Kidney (tissue), 14 donors: Measurements from ENCODE around the gene KASH5. TPM values are rescaled to one million over a fixed set of nuclear protein-coding genes. Genes with fewer than 3 reads are reported as not detected.
"Not testable (repeated sequence)": the region's sequence is repeated elsewhere in the genome, so short reads cannot be mapped to it uniquely, and the experiment has no call there.

Experiments
- DNase-seq, 5 donors: peaks; one replicate each; pipeline ENCODE4 v3.0.0-alpha.2; 2013 to 2020
- FAIRE-seq: peaks from 2 replicates; lab custom pipeline; 2012; peaks lifted over from hg19 to GRCh38; lab: Jason Lieb, UNC
- H3K27ac ChIP-seq, 2 donors: one replicate each; pipeline ENCODE4 v1.7.0; 2013; ENCODE audit warnings: low read depth in 2 of 2, low read length in 2 of 2, inconsistent platforms in 1 of 2
- H3K27me3 ChIP-seq: one replicate; pipeline ENCODE4 v1.7.1; 2013; ENCODE audit warnings: low read length, inconsistent platforms; ENCODE audit not compliant: control insufficient read depth, insufficient read depth
- H3K36me3 ChIP-seq, 3 donors: one replicate each; pipeline versions ENCODE4 v1.7.0 to v1.7.1; 2013; ENCODE audit warnings: low read length in 3 of 3, control low read depth in 1 of 3, inconsistent platforms in 1 of 3; ENCODE audit not compliant: insufficient read depth in 3 of 3, control insufficient read depth in 2 of 3
- H3K4me1 ChIP-seq, 3 donors: one replicate each; pipeline versions ENCODE4 v1.7.0 to v1.7.1; 2013; ENCODE audit warnings: low read length in 3 of 3, inconsistent platforms in 1 of 3, low read depth in 1 of 3; ENCODE audit not compliant: control insufficient read depth in 2 of 3, insufficient read depth in 2 of 3
- H3K4me3 ChIP-seq, 3 donors: one replicate each; pipeline versions ENCODE4 v1.7.0 to v1.8.1; 2013; ENCODE audit warnings: low read length in 3 of 3, control low read depth in 1 of 3, inconsistent platforms in 1 of 3
- H3K9ac ChIP-seq, 3 donors: one replicate each; pipeline versions ENCODE4 v1.7.0 to v1.7.1; 2013; ENCODE audit warnings: low read length in 3 of 3, control low read depth in 1 of 3, inconsistent platforms in 1 of 3
- H3K9me3 ChIP-seq, 3 donors: one replicate each; pipeline versions ENCODE4 v1.7.0 to v1.7.1; 2013; ENCODE audit warnings: low read length in 3 of 3, control low read depth in 1 of 3, inconsistent platforms in 1 of 3; ENCODE audit not compliant: control insufficient read depth in 2 of 3, insufficient read depth in 1 of 3
- CTCF ChIP-seq: IDR thresholded peaks from 3 replicates; pipeline ENCODE4 v1.5.1; 2012; ENCODE audit warnings: mild to moderate bottlenecking, moderate library complexity, borderline replicate concordance; ENCODE audit not compliant: insufficient read depth; ENCODE audit errors: extremely low read depth
- intact Hi-C: fragments of 100-400 bp; cut with DNase I; formaldehyde crosslinking; loops from one replicate; pipeline ENCODE4 v1.11.1; 2022
- polyA plus RNA-seq: library from polyadenylated mRNA; stranded (reverse); fragments of 350-450 nt; fragmentation: Illumina TruSeq; extraction: RNeasy Lipid Tissue Mini Kit (QIAGEN cat#74804); gene quantifications from one replicate; pipeline ENCODE4 v1.2.3, GENCODE V29; 2014; ENCODE audit warnings: low read depth, low replicate concordance; ENCODE audit not compliant: insufficient read depth
- total RNA-seq: library from RNA; stranded (reverse); fragmentation: NEBNext Ultra II Directional; extraction: Animal tissue kit (Norgen Biotek cat#: 25700); gene quantifications from one replicate; pipeline ENCODE4 v1.2.1, GENCODE V29; 2021
- donor health status: control.
- donor health status: control.
- donor health status: control.
- donor health status: control.
- donor health status: control.
- donor health status: DM: yes; HTN: yes; CAD: no.
- donor health status: Normal renal cell carcinoma (clear cell type).

The KASH5 gene
- total and polyA plus RNA-seq, 2 donors from 2014 or later, result not detected

DNA sequence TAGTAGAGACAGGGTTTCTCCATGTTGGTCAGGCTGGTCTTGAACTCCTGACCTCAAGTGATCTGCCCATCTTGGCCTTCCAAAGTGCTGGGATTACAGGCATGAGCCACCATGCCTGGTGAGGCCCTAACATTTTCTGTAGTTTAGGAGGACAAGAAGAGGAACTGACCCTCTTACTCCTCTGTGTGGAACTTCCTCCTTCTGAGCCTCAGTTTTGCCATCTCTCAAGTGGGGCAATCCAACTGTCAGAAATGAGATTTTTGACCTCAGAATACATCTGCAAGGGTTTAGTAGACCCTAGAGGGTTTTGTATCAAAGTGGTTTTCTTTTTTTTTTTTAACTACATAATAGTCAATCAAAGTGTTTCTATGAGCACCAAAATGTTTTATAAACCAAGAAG, 21.9 kb upstream of the KASH5 start:
- Histone ChIP-seq H3K9me3 (peaks cover 0 to 8% (median 0%) of the 10 kb centered on the region in 3 donors), H3K4me1 (peaks cover 0 to 5% (median 0%) of the 10 kb centered on the region in 3 donors), H3K27me3 (no peaks in the 10 kb centered on the region), H3K36me3 (no peaks in the 10 kb centered on the region), H3K4me3 (no peak overlapping the region), H3K9ac (no peak overlapping the region), H3K27ac (no peak overlapping the region)
- no peak for TF ChIP-seq CTCF
- intact Hi-C loops, result no loop called here
- DNase-seq (no peak), FAIRE-seq (no peak)

DNA sequence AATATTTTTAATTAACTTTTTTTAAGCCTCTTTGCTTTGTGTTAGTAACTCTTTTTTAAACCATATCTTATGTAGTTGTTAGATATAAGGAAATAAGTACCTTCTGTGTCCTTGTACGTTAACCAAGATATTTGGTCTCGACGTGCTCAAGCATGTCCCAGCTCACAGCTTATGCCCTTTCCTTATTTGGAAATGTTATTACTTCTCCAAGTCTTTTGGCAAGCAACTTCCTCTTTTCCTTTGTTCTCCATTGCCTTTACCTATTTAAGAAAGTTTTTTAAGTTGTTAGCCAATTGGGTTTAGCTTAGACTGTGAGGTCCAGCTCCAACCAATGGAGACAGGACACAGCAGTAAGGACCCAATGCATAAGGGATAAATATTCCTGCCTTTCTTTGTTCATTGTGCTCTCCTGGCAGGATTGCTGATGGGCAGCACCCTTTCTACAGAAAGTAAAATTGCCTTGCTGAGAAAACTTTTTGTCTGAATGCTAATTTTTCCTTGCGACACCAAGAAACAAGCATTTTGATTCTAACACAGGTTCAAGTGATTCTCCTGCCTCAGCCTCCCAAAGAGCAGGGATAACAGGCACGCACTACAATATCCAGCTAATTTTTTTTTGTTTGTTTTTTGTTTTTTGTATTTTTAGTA, 19.2 kb upstream of the KASH5 start:
- Histone ChIP-seq H3K9me3 (peaks cover 0 to 8% (median 0%) of the 10 kb centered on the region in 3 donors), H3K4me3 (no peak overlapping the region), H3K9ac (no peak overlapping the region), H3K36me3 (no peaks in the 10 kb centered on the region), H3K4me1 (no peaks in the 10 kb centered on the region), H3K27me3 (no peaks in the 10 kb centered on the region), H3K27ac (no peak overlapping the region)
- DNase-seq (no peak), FAIRE-seq (no peak)
- TF ChIP-seq CTCF, result no peak
- intact Hi-C loops, result no loop called here

- no peaks in the 10 kb centered on the region for H3K36me3 ChIP-seq
- H3K27me3 ChIP-seq, result no peaks in the 10 kb centered on the region
- no peak for TF ChIP-seq CTCF
- DNase-seq (no peak), FAIRE-seq (no peak)
- H3K27ac ChIP-seq, result no peak overlapping the region
- intact Hi-C loops, result no loop called here
- H3K9ac ChIP-seq, result no peak overlapping the region
- peaks cover 0 to 8% (median 0%) of the 10 kb centered on the region in 3 donors for H3K9me3 ChIP-seq
- no peak overlapping the region for H3K4me3 ChIP-seq
- no peaks in the 10 kb centered on the region for H3K4me1 ChIP-seq
Observed at GRCh38 chr19:49371184-49371583, 16.9 kb upstream of the KASH5 start.

DNA sequence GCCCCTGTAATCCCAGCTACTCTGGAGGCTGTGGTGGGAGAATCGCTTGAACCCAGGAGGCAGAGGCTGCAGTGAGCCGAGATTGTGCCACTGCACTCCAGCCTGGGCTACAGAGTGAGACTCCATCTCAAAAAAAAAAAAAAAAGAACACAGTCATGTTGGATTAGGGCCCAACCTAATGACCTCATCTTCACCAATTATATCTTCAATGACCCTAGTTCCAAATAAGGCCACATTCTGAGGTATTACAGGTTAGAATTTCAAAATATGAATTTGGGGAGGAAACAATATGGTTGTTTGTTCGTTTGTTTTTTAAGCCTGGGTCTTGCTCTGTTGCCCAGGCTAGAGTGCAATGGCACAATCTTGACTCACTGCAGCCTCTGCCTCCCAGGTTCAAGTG, 14.9 kb upstream of the KASH5 start:
- FAIRE-seq, H3K9ac ChIP-seq, H3K4me3 ChIP-seq, H3K27ac ChIP-seq, H3K36me3 ChIP-seq, H3K9me3 ChIP-seq, intact Hi-C loops, H3K27me3 ChIP-seq, DNase-seq, H3K4me1 ChIP-seq: not testable (repeated sequence)
